K562 (cell line): ENCODE measurements around the gene FMOD. TPM values are rescaled to one million over a fixed set of nuclear protein-coding genes. Genes with fewer than 3 reads are reported as not detected.

Experiments used
- ADNP ChIP-seq: fragments of 200-800 bp; sonication (Bioruptor generic); IDR thresholded peaks from 2 replicates; pipeline ENCODE4 v1.6.1; 2016; ENCODE audit warnings: missing genetic modification characterization, missing compliant biosample characterization
- ATF7 ChIP-seq: fragments of 450-650 bp; IDR thresholded peaks from 2 replicates; pipeline ENCODE4 v1.7.1; 2014; ENCODE audit warnings: mild to moderate bottlenecking, moderate library complexity
- BRF1 ChIP-seq: IDR thresholded peaks from 3 replicates; pipeline ENCODE4 v1.6.1; 2011; ENCODE audit warnings: borderline replicate concordance, mild to moderate bottlenecking; ENCODE audit not compliant: insufficient read length; ENCODE audit errors: extremely low read depth
- CREBBP ChIP-seq: IDR thresholded peaks from one replicate; pipeline ENCODE4 v1.6.1; 2012; ENCODE audit warnings: low read depth, mild to moderate bottlenecking, control low read depth, inconsistent platforms, low read length
- HDAC6 ChIP-seq: IDR thresholded peaks from 2 replicates; pipeline ENCODE4 v1.6.1; 2012; ENCODE audit warnings: low read depth, mild to moderate bottlenecking, control low read depth, inconsistent platforms, low read length, moderate library complexity
- IRF1 ChIP-seq: sonication (generic); formaldehyde crosslinking; IDR thresholded peaks from 2 replicates; pipeline ENCODE4 v1.8.0; 2022; ENCODE audit warnings: missing genetic modification reagents, mild to moderate bottlenecking, borderline replicate concordance
- RREB1 ChIP-seq: fragments of 250-450 bp; sonication (Bioruptor Pico); IDR thresholded peaks from 2 replicates; pipeline ENCODE4 v1.4.0; 2020
- SMARCA4 ChIP-seq: fragments of 450-650 bp; IDR thresholded peaks from 2 replicates; pipeline ENCODE4 v1.6.1; 2016
- SMC3 ChIP-seq: conservative IDR thresholded peaks from 2 replicates; pipeline ENCODE4 v1.6.1; 2011; ENCODE audit warnings: low read depth, low read length, improper control_type of control experiment; ENCODE audit not compliant: insufficient read depth
- SNIP1 ChIP-seq: fragments of 450-650 bp; IDR thresholded peaks from 2 replicates; pipeline ENCODE4 v1.7.1; 2017; ENCODE audit warnings: low read depth, mild to moderate bottlenecking
- SRSF7 ChIP-seq: fragments of 200-400 bp; formaldehyde crosslinking; optimal IDR thresholded peaks from 2 replicates; pipeline ENCODE3; 2017; ENCODE audit warnings: mild to moderate bottlenecking, low read depth, low read length
- TEAD4 ChIP-seq, 2 experiments: sonication (generic) in 1 of 2; formaldehyde crosslinking in 1 of 2; IDR thresholded peaks; 2 replicates each; pipeline versions ENCODE4 v1.6.1 to v1.8.0; 2012 to 2022; ENCODE audit warnings: borderline replicate concordance in 1 of 2, inconsistent platforms in 1 of 2, low read length in 1 of 2, mild to moderate bottlenecking in 1 of 2, missing genetic modification reagents in 1 of 2
- UBTF ChIP-seq, 2 experiments: IDR thresholded peaks; 2 replicates each; pipeline ENCODE4 v1.6.1; 2012; ENCODE audit warnings: improper control_type of control experiment in 2 of 2, low read depth in 2 of 2, low read length in 2 of 2, borderline replicate concordance in 1 of 2
- ZNF184 ChIP-seq: sonication (generic); formaldehyde crosslinking; IDR thresholded peaks from 2 replicates; pipeline ENCODE4 v1.5.0; 2020; ENCODE audit warnings: missing genetic modification reagents
- ZNF23 ChIP-seq: fragments of 250-450 bp; sonication (Bioruptor Pico); IDR thresholded peaks from 2 replicates; pipeline ENCODE4 v1.4.0; 2020; ENCODE audit warnings: mild to moderate bottlenecking
- ZNF384 ChIP-seq: IDR thresholded peaks from 2 replicates; pipeline ENCODE4 v1.6.1; 2012; ENCODE audit warnings: low read depth, low read length, improper control_type of control experiment
- ZNF551 ChIP-seq: fragments of 250-450 bp; sonication (Bioruptor Pico); IDR thresholded peaks from 2 replicates; pipeline ENCODE4 v1.5.0; 2021; ENCODE audit warnings: mild to moderate bottlenecking, moderate library complexity
- polyA plus RNA-seq, 8 experiments: library from polyadenylated mRNA; depleted of rRNA in 4 of 8; stranded (reverse) in 5 of 8; unstranded in 3 of 8; fragments of >200 nt; fragmentation: Nextera tagmentation in 2 of 8; fragmentation: Illumina TruSeq in 1 of 8; extraction: Ambion mirVana in 2 of 8; extraction: Trizol in 1 of 8; gene quantifications; 2 replicates each; pipeline versions ENCODE4 v1.2.1 to v1.2.3, GENCODE V29; 2011 to 2014; ENCODE audit warnings: inconsistent platforms in 1 of 8, missing spikeins in 1 of 8
- total RNA-seq, 7 experiments: library from RNA; depleted of rRNA in 6 of 7; stranded (reverse); fragments of >200 nt in 6 of 7; fragmentation: Illumina TruSeq in 2 of 7; extraction: Trizol in 2 of 7; gene quantifications; 2 replicates each; pipeline versions ENCODE4 v1.2.1 to v1.2.3, GENCODE V29; 2011 to 2021; ENCODE audit warnings: low replicate concordance in 1 of 7

Gene FMOD
- total and polyA plus RNA-seq, 9 of the 15 experiments (the other 6 are each of a cell fraction or from before 2014, with no cell fraction given): 0.03 to 0.13 (median 0.03) TPM; not detected in 6

- TF ChIP-seq RREB1 (CRISPR knock-in tag) (no peak), UBTF (IDR thresholded peaks at IDR 0.05; ENCODE audit: borderline replicate concordance in 1 of 2, low read depth in 2 of 2, low read length in 2 of 2) (peak in 1 of 2 experiments; percentile 60; a peak in 1 of 4 replicates), ZNF184 (CRISPR knock-in tag) (no peak), SMARCA4 (peak; percentile 41; the same call in 1 of the 2 replicates), ZNF551 (no peak), ZNF384 (no peak), SNIP1 (no peak), HDAC6 (no peak), SMC3 (peak; percentile 31; the same call in 1 of the 2 replicates), BRF1 (no peak), TEAD4 (IDR thresholded peaks at IDR 0.05; ENCODE audit: low read length) (0 out of 2 replicates have a peak, but pooled peaks have one; percentile 7), TEAD4 (CRISPR knock-in tag; IDR thresholded peaks at IDR 0.05; ENCODE audit: borderline replicate concordance) (no peak), ADNP (tag) (peak; percentile 73; the same call in 1 of the 2 replicates), ZNF23 (CRISPR knock-in tag) (no peak), CREBBP (no peak), ATF7 (peak; percentile 39; the same call in 1 of the 2 replicates), SRSF7 (no peak), IRF1 (CRISPR knock-in tag) (no peak)
Measured at GRCh38 chr1:203327684-203328457, 23.1 kb downstream of the FMOD start (continued).
